Measurements from ENCODE around the gene AKAP14.

DNA sequence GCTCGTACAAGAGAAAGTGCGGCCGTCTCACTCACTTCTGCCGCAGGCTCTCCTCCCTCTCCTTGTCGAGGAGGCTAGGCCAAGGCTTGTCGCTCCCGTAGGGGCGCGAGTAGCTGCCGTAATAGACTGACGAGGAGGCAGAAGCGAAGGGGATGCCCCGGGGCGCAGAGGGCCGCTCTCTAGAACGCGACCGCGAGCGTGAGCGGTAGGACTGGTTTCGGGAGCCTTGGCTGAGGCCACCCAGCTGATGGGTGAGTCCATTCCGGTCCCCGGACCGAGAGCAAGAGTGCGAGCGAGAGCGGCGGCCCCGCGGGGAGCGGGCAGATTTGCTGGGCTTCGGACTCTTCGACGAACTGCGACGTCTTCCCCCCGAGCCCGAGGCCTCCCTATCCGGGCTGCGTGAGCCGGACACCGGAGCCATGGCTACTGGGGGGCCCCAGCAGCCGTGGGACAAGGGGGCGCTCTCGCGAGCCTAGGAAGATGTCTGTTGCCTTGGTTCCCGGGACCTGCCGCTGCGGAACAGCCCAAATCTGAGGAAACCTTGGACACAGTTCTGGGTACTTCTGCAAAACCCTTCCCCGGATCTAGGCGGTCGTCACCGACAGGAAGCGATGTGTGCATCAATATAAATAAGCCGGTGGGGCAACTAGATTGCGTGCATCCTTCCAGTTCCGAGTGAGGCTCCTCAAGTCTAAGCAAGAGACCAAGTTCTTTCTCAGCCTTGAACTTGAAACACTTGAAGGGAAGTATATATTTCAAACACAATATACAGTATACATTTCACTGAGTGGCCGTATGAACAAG, 47.7 kb downstream of the AKAP14 start, which contains the start of gene NKAP:
- TF ChIP-seq CTCF (IDR thresholded peaks at IDR 0.05; ENCODE audit: low read length) (no peak), EZH2 (optimal IDR thresholded peaks at IDR 0.05; ENCODE audit: low read depth, low read length) (no peak)
